Medulla oblongata (tissue), 1 donor: Measurements from ENCODE around the gene SCN4B.

Experiments
- DNase-seq: peaks from one replicate; pipeline ENCODE4 v3.0.0-alpha.2; 2015; ENCODE audit errors: extremely low spot score

Gene SCN4B

GRCh38 chr11:118129471-118130172 lies 23.0 kb downstream of the SCN4B start:
- no peak for DNase-seq

- peak; percentile 21 for DNase-seq
Observed at GRCh38 chr11:118128721-118129470, 23.7 kb downstream of the SCN4B start.

GRCh38 chr11:118128310-118128709 lies 24.3 kb downstream of the SCN4B start:
- no peak for DNase-seq

- no peak for DNase-seq
Observed at GRCh38 chr11:118126082-118126838, 26.4 kb downstream of the SCN4B start.

GRCh38 chr11:118124929-118125535 lies 27.6 kb downstream of the SCN4B start:
- DNase-seq, result no peak

- DNase-seq, result no peak
Observed at GRCh38 chr11:118120793-118121192, 31.8 kb downstream of the SCN4B start.

GRCh38 chr11:118117790-118118601 lies 34.6 kb downstream of the SCN4B start:
- no peak for DNase-seq

GRCh38 chr11:118115048-118115447 lies 37.6 kb downstream of the SCN4B start:
- DNase-seq, result no peak

- no peak for DNase-seq
Observed at GRCh38 chr11:118114266-118114665, 38.4 kb downstream of the SCN4B start.

- DNase-seq, result no peak
Observed at GRCh38 chr11:118112711-118113430, 39.8 kb downstream of the SCN4B start.

- no peak for DNase-seq
Observed at GRCh38 chr11:118111744-118112035, 40.9 kb downstream of the SCN4B start.

GRCh38 chr11:118111019-118111743 lies 41.4 kb downstream of the SCN4B start:
- no peak for DNase-seq

- no peak for DNase-seq
Observed at GRCh38 chr11:118109231-118109630, 43.4 kb downstream of the SCN4B start.

GRCh38 chr11:118108513-118108912 lies 44.1 kb downstream of the SCN4B start:
- no peak for DNase-seq

GRCh38 chr11:118106789-118107335 lies 45.8 kb downstream of the SCN4B start:
- DNase-seq, result no peak

GRCh38 chr11:118105657-118106305 lies 46.8 kb downstream of the SCN4B start:
- DNase-seq, result no peak

- no peak for DNase-seq
Observed at GRCh38 chr11:118104491-118104890, 48.1 kb downstream of the SCN4B start.

GRCh38 chr11:118102721-118103261 lies 49.8 kb downstream of the SCN4B start:
- DNase-seq, result no peak

GRCh38 chr11:118100691-118101232 lies 51.9 kb downstream of the SCN4B start:
- DNase-seq, result no peak
